Thyroid gland (tissue), 4 donors: Measurements from ENCODE around the gene JAKMIP1. TPM values are rescaled to one million over a fixed set of nuclear protein-coding genes. Genes with fewer than 3 reads are reported as not detected.

ENCODE experiments used
- DNase-seq, 2 donors: peaks; one replicate each; pipeline ENCODE4 v3.0.0-alpha.2; 2019
- H3K27ac ChIP-seq, 3 donors: fragments of 200-600 bp; sonication (generic); 1 replicate in 2 of 3; 2 replicates in 1 of 3; pipeline ENCODE4 v1.5.1; 2016 to 2019; ENCODE audit warnings: mild to moderate bottlenecking in 1 of 3, moderate library complexity in 1 of 3
- H3K27me3 ChIP-seq: fragments of 200-600 bp; sonication (generic); one replicate; pipeline ENCODE4 v1.5.1; 2019
- H3K36me3 ChIP-seq, 2 donors: fragments of 200-600 bp; sonication (generic); one replicate each; pipeline ENCODE4 v1.5.1; 2016 to 2019
- H3K4me1 ChIP-seq, 2 donors: fragments of 200-600 bp; sonication (generic); one replicate each; pipeline ENCODE4 v1.5.1; 2017 to 2019
- H3K4me3 ChIP-seq, 3 donors: fragments of 200-600 bp; sonication (generic); replicated peaks in 1 of 3; 1 replicate in 2 of 3; 2 replicates in 1 of 3; pipeline ENCODE4 v1.5.1; 2016; ENCODE audit warnings: mild to moderate bottlenecking in 1 of 3
- H3K9me3 ChIP-seq: fragments of 200-600 bp; sonication (generic); one replicate; pipeline ENCODE4 v1.5.1; 2017
- POLR2A ChIP-seq, 2 donors: fragments of 450-650 bp; IDR thresholded peaks; one replicate each; pipeline ENCODE4 v1.6.1; 2017; ENCODE audit warnings: antibody characterized with exemption in 2 of 2, mild to moderate bottlenecking in 2 of 2, moderate library complexity in 1 of 2
- WGBS, 2 donors: methylation state at CpG; one replicate each; pipeline ENCODE4 v1.1.5; 2017; 5-methylcytosine and 5-hydroxymethylcytosine counted together
- intact Hi-C: fragments of 100-400 bp; cut with DNase I; formaldehyde crosslinking; loops from one replicate; pipeline ENCODE4 v1.15.1; 2023
- total RNA-seq, 4 donors: library from RNA; depleted of rRNA; stranded (reverse); fragments of >200 nt; gene quantifications; one replicate each; pipeline ENCODE4 v1.2.3, GENCODE V29; 2016
- TF ChIP-seq, protein P1 (sequence below), 6 experiments: fragments of 200-600 bp in 3 of 6; fragments of 450-650 bp in 3 of 6; sonication (generic) in 3 of 6; IDR thresholded peaks; one replicate each; pipeline ENCODE4 v1.5.1; 2016 to 2019; ENCODE audit warnings: antibody characterized with exemption in 6 of 6, mild to moderate bottlenecking in 2 of 6, inconsistent platforms in 1 of 6, moderate library complexity in 1 of 6

Gene JAKMIP1
- total RNA-seq, 4 donors from 2014 or later = 0.67 to 1.9 (median 1.1) TPM

DNA sequence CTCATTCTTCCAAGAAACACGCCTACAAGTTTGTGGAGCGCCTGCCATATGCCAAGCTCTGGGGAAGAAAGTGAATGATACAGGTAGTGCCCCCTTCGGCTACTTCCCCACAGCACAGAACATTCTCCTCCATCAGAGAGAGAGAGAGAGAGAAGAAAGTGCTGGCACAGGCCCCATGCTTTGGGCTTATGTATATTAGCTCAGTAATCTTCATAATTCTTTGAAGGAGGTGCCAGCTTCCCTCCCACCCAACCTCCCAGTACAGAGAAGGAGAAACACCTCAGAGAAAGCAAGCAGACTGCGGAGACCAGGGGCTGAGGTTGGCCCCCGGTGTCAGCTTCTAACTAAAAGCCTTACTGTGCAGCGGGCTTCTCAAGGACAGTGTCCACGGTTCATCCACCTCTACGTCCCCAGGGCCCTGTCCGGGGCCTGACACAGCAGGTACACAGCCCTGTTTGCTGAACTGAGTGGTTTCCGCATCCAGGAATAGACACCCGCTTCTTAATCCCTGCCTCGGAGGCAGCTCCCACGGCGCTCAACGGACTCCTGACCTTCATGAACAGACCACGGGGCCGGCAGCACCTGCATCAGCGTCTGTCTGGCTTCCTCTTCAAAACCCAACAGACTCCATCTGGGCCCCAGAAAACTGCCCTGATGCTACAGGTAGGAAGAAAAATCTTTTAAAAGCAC, 50.2 kb downstream of the JAKMIP1 start:
- 82% methylated on average over 13 to 17 of the region's 18 CpGs for WGBS, 2 donors
- DNase-seq = no peak

DNA sequence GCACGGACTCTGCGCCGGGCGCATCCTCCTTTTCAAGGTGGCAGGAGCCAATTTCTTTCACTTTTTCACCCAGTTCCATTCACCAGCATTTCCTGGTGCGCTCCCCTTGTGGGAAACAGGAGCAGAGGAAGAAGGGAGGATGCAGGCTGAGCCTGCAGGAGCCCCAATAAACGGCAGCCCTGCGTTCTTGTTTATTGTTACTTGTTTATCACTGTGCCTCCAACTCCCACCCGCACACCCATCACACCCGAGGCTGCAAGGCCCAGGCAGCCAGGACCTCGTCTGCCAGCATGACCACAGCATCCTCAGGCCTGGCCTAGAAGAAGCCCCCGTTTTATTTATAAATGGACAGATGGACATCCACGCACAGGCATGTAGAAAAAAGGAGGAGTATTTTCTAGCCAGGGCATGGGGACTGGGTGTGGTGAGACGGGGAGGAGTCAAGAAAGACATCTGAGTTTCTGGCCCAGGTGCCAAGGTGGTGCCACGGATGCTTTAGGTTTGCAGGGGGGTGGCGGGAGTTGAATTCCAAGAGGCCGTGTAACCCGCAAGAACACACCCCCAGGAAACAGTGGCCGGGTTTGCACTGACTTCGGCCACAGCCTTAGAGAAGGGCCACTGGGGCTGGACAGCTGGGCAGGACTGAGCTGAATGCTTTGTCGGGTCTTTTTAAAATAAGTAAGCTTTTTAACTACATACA, 51.7 kb downstream of the JAKMIP1 start:
- H3K27ac ChIP-seq = no peak overlapping the region
- TF ChIP-seq, protein P1, sequence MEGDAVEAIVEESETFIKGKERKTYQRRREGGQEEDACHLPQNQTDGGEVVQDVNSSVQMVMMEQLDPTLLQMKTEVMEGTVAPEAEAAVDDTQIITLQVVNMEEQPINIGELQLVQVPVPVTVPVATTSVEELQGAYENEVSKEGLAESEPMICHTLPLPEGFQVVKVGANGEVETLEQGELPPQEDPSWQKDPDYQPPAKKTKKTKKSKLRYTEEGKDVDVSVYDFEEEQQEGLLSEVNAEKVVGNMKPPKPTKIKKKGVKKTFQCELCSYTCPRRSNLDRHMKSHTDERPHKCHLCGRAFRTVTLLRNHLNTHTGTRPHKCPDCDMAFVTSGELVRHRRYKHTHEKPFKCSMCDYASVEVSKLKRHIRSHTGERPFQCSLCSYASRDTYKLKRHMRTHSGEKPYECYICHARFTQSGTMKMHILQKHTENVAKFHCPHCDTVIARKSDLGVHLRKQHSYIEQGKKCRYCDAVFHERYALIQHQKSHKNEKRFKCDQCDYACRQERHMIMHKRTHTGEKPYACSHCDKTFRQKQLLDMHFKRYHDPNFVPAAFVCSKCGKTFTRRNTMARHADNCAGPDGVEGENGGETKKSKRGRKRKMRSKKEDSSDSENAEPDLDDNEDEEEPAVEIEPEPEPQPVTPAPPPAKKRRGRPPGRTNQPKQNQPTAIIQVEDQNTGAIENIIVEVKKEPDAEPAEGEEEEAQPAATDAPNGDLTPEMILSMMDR (IDR thresholded peaks at IDR 0.05) = no peak
- TF ChIP-seq POLR2A (IDR thresholded peaks at IDR 0.05) = no peak
- H3K4me1 ChIP-seq = no peaks in the 10 kb centered on the region
- no peaks in the 10 kb centered on the region for H3K27me3 ChIP-seq
- intact Hi-C loops = no loop called here
- H3K36me3 ChIP-seq = no peaks in the 10 kb centered on the region
- H3K9me3 ChIP-seq = no peaks in the 10 kb centered on the region
- no peak overlapping the region for H3K4me3 ChIP-seq
- 88 to 90% methylated on average over 20 of the region's 20 CpGs for WGBS, 2 donors
- no peak for DNase-seq

More for the DNA sequence above, 50.2 kb downstream of the JAKMIP1 start:
- H3K9me3 ChIP-seq = no peaks in the 10 kb centered on the region
- TF ChIP-seq POLR2A (IDR thresholded peaks at IDR 0.05) = no peak
- TF ChIP-seq, protein P1 (IDR thresholded peaks at IDR 0.05) = no peak
- intact Hi-C loops = no loop called here
- H3K36me3 ChIP-seq = no peaks in the 10 kb centered on the region
- H3K4me3 ChIP-seq = no peak overlapping the region
- no peaks in the 10 kb centered on the region for H3K4me1 ChIP-seq
- no peak overlapping the region for H3K27ac ChIP-seq
- H3K27me3 ChIP-seq = no peaks in the 10 kb centered on the region

DNA sequence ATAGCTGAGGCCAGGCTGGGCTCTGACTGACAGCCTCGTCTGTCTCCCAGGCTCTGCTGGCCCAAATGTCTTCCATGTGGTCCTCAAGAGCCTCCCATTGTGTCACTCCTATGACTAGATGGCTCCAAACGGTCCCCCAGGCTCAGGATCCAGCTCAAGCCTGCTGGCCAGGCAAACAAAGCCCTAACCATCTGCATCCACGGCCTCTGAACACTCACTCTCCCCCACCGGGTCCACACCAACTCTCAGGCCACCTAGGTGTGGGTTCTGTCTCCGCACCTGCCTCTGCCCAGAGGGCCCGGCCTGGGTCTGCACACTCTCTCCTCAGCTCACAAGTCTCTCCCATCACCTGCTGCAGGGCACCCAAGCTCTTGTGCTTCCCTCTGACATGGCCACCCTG, 52.9 kb downstream of the JAKMIP1 start:
- no peaks in the 10 kb centered on the region for H3K36me3 ChIP-seq
- DNase-seq = no peak
- no peak for TF ChIP-seq POLR2A (IDR thresholded peaks at IDR 0.05)
- TF ChIP-seq, protein P1 (IDR thresholded peaks at IDR 0.05) = no peak
- no peak overlapping the region for H3K27ac ChIP-seq
- intact Hi-C loops = no loop called here
- no peaks in the 10 kb centered on the region for H3K27me3 ChIP-seq
- H3K4me3 ChIP-seq = no peak overlapping the region
- 89 to 92% methylated on average over 5 to 6 of the region's 6 CpGs for WGBS, 2 donors
- H3K4me1 ChIP-seq = no peaks in the 10 kb centered on the region
- H3K9me3 ChIP-seq = no peaks in the 10 kb centered on the region

- Histone ChIP-seq H3K9me3 (no peaks in the 10 kb centered on the region), H3K36me3 (no peaks in the 10 kb centered on the region), H3K4me3 (no peak overlapping the region), H3K27me3 (no peaks in the 10 kb centered on the region), H3K27ac (no peak overlapping the region), H3K4me1 (no peaks in the 10 kb centered on the region)
- no peak for TF ChIP-seq POLR2A (IDR thresholded peaks at IDR 0.05)
- TF ChIP-seq, protein P1 (IDR thresholded peaks at IDR 0.05) = no peak
- no peak for DNase-seq
- intact Hi-C loops = no loop called here
- 50 to 63% methylated on average over 3 of the region's 3 CpGs for WGBS, 2 donors
Measured at GRCh38 chr4:6143603-6144181, 56.7 kb downstream of the JAKMIP1 start.
